Activated CD4-positive, alpha-beta memory T cell treated with anti-CD3 and anti-CD28 coated beads for 36 hours (primary cell): ENCODE data around the gene LILRB1. TPM values are rescaled to one million over a fixed set of nuclear protein-coding genes. Genes with fewer than 3 reads are reported as not detected.

ENCODE experiments used
- CTCF ChIA-PET: fragments of 350-600 bp; sonication (Branson Sonifier 250); formaldehyde crosslinking; loops from one replicate; lab custom pipeline; 2021; ENCODE audit warnings: antibody characterized with exemption, inconsistent platforms; lab: Charles Lee
- POLR2A ChIA-PET: fragments of 350-600 bp; sonication (Branson Sonifier 250); formaldehyde crosslinking; loops from one replicate; lab custom pipeline; 2021; ENCODE audit warnings: antibody characterized with exemption; lab: Charles Lee
- DNase-seq: peaks from one replicate; pipeline ENCODE4 v3.0.0-alpha.2; 2020
- H3K27ac Mint-ChIP-seq: one replicate; pipeline ENCODE4 v1.8.0; 2021; ENCODE audit warnings: mixed read lengths
- H3K27me3 Mint-ChIP-seq: one replicate; pipeline ENCODE4 v1.8.0; 2021; ENCODE audit warnings: mixed read lengths
- H3K36me3 Mint-ChIP-seq: one replicate; pipeline ENCODE4 v1.8.0; 2021; ENCODE audit warnings: mixed read lengths
- H3K4me1 Mint-ChIP-seq: one replicate; pipeline ENCODE4 v1.8.0; 2021; ENCODE audit warnings: low read depth, mixed read lengths
- H3K4me3 Mint-ChIP-seq: one replicate; pipeline ENCODE4 v1.8.0; 2021; ENCODE audit warnings: mild to moderate bottlenecking, mixed read lengths
- H3K9me3 Mint-ChIP-seq: one replicate; pipeline ENCODE4 v1.8.0; 2021; ENCODE audit warnings: mixed read lengths
- intact Hi-C: fragments of 100-400 bp; cut with micrococcal nuclease; formaldehyde crosslinking; loops from one replicate; pipeline ENCODE4 v1.15.1; 2023
- total RNA-seq, 2 experiments: library from RNA; stranded (reverse); gene quantifications; one replicate each; pipeline ENCODE4 v1.2.3, GENCODE V29; 2021

Gene LILRB1
- total RNA-seq, 2 experiments from 2014 or later, result not detected

DNA sequence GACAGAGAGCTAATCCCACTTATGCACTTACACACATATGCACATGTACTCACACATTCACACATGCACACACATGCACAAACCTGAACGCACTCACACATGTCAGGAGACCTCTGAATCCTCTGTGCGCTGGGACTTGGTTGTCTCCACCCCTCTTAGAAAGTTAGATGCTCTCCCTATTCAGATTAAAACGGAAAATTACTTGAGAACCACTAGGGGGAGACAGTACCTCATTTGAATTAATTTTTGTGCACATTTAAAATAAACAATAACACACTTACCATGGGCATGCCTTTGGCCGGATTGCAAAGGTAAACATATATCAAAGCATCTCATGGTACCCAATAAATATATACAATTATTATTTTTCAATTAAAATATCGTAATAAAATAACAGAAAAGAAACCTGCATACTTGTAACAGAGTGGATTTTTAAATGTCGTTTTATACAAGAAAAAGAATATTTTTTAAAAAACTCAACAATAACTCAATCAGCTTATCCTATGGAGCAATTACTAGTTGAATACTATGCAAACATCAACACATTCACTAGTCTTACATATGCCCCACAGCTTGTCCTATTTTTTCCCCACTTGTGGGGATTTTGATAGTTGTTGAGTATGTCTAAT lies 23.0 kb downstream of the LILRB1 start:
- POLR2A ChIA-PET, result no interaction called here
- no peak overlapping the region for H3K27ac Mint-ChIP-seq
- intact Hi-C loops, result no loop called here
- no peak overlapping the region for H3K4me3 Mint-ChIP-seq
- DNase-seq, result no peak
- H3K4me1 Mint-ChIP-seq, result no peaks in the 10 kb centered on the region
- H3K36me3 Mint-ChIP-seq, result no peaks in the 10 kb centered on the region
- H3K9me3 Mint-ChIP-seq, result no peaks in the 10 kb centered on the region
- H3K27me3 Mint-ChIP-seq, result peaks cover 8% of the 10 kb centered on the region
- CTCF ChIA-PET, result interaction anchor here (0.6 to 5.8 kb wide), 5 partner anchors 11 to 1638 kb away, joined by 3 to 53 read pairs (median 3); no protein-coding TSS in a partner anchor

DNA sequence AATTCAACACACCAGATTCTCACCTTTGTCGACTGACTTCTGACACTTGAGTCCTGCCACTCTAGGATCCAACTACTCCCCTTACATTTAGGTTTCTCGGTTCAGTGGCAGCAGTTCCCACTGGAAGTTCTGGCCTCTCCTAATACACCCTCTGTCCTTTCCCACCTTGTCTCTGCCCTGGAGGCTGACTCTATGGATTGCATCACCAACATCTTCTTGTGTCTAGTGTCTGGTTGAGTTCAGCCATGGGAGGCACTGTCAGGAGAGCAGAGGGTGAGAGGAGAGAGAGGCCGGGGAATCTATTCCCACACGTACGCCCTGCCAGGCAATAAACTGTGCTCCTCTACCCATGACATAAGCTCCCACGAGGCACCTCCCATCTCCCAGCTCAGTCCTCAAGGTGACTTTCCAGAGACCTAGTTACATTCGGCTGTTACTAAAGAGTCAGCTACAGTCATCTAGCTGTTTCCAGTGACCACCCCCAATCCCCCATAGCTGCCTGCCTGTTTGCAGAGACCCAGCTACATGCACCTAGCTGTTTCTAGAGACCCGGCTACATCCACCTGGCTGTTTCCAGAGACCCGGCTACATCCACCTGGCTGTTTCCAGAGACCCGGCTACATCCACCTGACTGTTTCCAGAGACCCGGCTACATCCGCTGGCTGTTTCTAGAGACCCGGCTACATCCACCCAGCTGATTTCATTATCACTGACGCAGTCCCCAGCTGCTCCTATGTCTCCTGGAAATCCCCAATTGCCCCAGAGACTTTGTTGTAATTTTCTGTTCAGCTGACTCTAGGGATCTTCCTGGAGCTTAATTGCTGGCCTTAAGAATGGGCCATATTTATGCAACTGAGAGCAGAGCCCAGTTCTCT lies 24.4 kb downstream of the LILRB1 start:
- no peak for DNase-seq
- CTCF ChIA-PET, result interaction anchor here (0.6 to 5.8 kb wide), 4 partner anchors 15 to 293 kb away, joined by 4 to 53 read pairs (median 7); no protein-coding TSS in a partner anchor
- Mint-ChIP-seq H3K27ac (no peak overlapping the region), H3K36me3 (no peaks in the 10 kb centered on the region), H3K9me3 (no peaks in the 10 kb centered on the region), H3K4me3 (no peak overlapping the region), H3K4me1 (no peaks in the 10 kb centered on the region), H3K27me3 (peaks cover 13% of the 10 kb centered on the region)
- intact Hi-C loops, result no loop called here
- POLR2A ChIA-PET, result no interaction called here

DNA sequence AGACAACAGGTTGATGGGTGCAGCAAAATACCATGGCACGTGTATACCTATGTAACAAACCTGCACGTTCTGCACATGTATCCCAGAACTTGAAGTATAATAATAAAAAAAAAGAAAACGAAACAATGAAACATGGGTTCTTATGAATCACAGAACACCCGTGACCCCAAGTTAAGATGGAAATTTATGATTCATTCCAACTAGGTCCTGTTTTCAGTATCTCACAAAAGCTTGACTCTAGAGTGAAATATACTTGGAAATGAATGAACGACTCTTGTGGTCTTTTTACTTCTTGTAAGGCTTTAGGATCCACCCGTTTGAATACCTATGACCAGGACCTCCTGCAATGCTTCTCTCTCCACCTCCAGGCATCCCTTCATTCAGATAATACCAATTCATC lies 29.0 kb downstream of the LILRB1 start:
- no peaks in the 10 kb centered on the region for H3K4me1 Mint-ChIP-seq

DNA sequence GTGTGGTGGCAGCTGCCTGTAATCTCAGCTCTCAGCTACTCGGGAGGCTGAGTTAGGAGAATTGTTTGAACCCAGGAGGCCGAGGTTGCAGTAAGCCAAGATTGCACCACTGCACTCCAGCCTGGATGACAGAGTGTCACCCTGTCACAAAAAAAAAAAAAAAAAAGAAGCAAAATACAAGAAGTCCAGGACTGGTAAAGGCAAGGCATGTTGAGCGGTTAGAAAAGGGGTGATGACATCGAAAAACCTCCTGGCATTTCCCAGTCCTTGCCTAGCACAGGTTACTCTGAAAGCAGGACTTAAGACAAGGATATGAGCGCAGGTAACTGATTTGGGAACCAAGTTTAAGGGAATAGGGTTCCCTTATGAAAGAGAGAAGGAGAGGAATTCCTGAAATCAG lies 30.0 kb downstream of the LILRB1 start:
- POLR2A ChIA-PET, result no interaction called here
- CTCF ChIA-PET, result interaction anchor here (2.0 kb wide), 1 partner anchor 14 kb away, joined by 6 read pairs; no protein-coding TSS in a partner anchor
- DNase-seq, result no peak
- H3K4me3 Mint-ChIP-seq, result no peak overlapping the region
- H3K27ac Mint-ChIP-seq, result no peak overlapping the region
- peaks cover 17% of the 10 kb centered on the region for H3K27me3 Mint-ChIP-seq
- no peaks in the 10 kb centered on the region for H3K36me3 Mint-ChIP-seq
- no peaks in the 10 kb centered on the region for H3K4me1 Mint-ChIP-seq
- H3K9me3 Mint-ChIP-seq, result no peaks in the 10 kb centered on the region
- intact Hi-C loops, result no loop called here

More for the DNA sequence above, 29.0 kb downstream of the LILRB1 start:
- peaks cover 17% of the 10 kb centered on the region for H3K27me3 Mint-ChIP-seq
- H3K36me3 Mint-ChIP-seq, result no peaks in the 10 kb centered on the region
- no peak overlapping the region for H3K4me3 Mint-ChIP-seq
- intact Hi-C loops, result no loop called here
- no peaks in the 10 kb centered on the region for H3K9me3 Mint-ChIP-seq
- no peak for DNase-seq
- CTCF ChIA-PET, result no interaction called here
- POLR2A ChIA-PET, result no interaction called here
- no peak overlapping the region for H3K27ac Mint-ChIP-seq

DNA sequence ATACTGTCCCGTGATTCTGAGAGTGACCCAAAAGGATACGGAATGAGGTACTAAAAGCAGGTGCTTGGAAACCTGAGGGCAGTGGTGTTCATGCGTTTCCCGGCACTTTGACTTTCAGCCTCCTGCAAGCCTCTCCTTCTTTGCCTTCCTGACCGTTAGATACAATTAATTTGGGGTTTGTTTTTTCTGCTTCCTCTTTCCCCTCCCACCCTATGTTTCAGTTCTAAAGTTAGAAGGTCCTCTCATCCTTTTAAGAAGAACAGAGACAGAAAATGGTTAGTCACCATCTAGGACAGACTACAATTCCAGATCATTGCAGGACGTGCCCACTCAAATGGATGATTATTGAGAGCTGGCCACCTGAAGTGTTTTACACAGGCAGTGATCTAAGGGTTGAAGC lies 30.7 kb downstream of the LILRB1 start:
- H3K36me3 Mint-ChIP-seq, result no peaks in the 10 kb centered on the region

DNA sequence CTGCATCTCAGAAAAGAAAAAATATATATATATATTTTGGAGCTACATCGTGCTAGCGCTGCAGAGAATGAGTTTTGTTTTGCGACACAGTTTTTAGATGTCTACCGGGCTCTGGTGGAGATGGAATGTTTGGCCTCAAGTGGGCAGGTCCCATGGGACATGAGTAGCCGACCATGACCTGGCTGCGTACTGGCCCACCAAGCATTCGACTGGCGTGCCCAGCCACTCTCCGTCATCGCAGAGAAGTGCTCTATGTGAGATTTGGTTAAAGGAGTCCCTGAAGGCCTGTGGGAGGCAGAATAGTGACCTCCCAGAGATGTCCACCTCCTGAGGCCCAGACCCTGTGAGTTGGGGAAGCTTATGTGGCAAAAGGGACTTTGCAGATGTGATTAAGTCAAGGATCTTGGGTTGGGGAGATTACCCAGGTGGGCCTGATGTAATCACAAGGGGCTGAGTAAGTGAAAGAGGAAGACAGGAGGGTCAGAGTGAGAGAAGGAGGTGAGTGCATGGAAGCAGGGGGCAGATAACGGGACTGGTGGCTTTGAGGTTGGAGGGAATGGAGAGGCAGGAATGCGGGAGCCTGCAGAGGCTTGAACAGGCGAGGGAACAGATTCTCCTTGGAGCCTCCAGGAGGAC lies 31.7 kb downstream of the LILRB1 start:
- peaks cover 1% of the 10 kb centered on the region for H3K9me3 Mint-ChIP-seq
- intact Hi-C loops, result no loop called here
- ChIA-PET POLR2A (no interaction called here), CTCF (interaction anchor here (1.1 to 2.0 kb wide), 2 partner anchors 10 to 12 kb away, joined by 3 to 6 read pairs; no protein-coding TSS in a partner anchor)
- no peak overlapping the region for H3K4me3 Mint-ChIP-seq
- H3K27ac Mint-ChIP-seq, result no peak overlapping the region
- no peak for DNase-seq
- no peaks in the 10 kb centered on the region for H3K4me1 Mint-ChIP-seq
- no peaks in the 10 kb centered on the region for H3K36me3 Mint-ChIP-seq
- peaks cover 17% of the 10 kb centered on the region for H3K27me3 Mint-ChIP-seq

More for the DNA sequence above, 30.7 kb downstream of the LILRB1 start:
- Mint-ChIP-seq H3K9me3 (no peaks in the 10 kb centered on the region), H3K4me3 (no peak overlapping the region), H3K27me3 (peaks cover 17% of the 10 kb centered on the region), H3K27ac (no peak overlapping the region), H3K4me1 (no peaks in the 10 kb centered on the region)
- intact Hi-C loops, result no loop called here
- ChIA-PET POLR2A (no interaction called here), CTCF (interaction anchor here (1.1 to 2.0 kb wide), 2 partner anchors 9 to 13 kb away, joined by 3 to 6 read pairs; no protein-coding TSS in a partner anchor)
- no peak for DNase-seq

DNA sequence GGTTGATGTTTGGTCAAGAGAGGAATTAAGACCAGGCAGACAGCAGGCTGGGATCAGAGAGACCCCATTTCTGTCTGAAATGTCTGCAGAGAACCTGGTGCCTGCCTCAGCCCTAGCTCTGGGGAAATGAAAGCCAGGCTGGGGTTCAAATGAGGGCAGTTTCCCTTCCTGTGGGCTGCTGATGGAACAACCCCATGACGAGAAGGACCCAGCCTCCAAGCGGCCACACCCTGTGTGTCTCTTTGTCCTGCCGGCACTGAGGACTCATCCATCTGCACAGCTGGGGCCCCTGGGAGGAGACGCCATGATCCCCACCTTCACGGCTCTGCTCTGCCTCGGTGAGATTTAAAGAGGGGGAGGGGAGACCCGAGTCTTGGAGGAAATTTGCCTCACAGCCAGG lies 32.4 kb downstream of the LILRB1 start, which contains the start of gene LILRB4:
Gene LILRB4, plus strand, starts transcription at position 256 of the 400 bp plus-strand sequence. Its CDS starts 49 bp downstream, at position 305.
- intact Hi-C loops, result no loop called here
- no peak within 1 kb of the TSS for H3K27ac Mint-ChIP-seq
- peaks cover 6% of the 10 kb centered on the region for H3K9me3 Mint-ChIP-seq
- peaks cover 17% of the 10 kb centered on the region for H3K27me3 Mint-ChIP-seq
- ChIA-PET POLR2A (no interaction called here), CTCF (no interaction called here)
- H3K4me3 Mint-ChIP-seq, result no peak within 1 kb of the TSS
- H3K36me3 Mint-ChIP-seq, result no peaks in the 10 kb centered on the region
- no peaks in the 10 kb centered on the region for H3K4me1 Mint-ChIP-seq
- DNase-seq, result no peak

DNA sequence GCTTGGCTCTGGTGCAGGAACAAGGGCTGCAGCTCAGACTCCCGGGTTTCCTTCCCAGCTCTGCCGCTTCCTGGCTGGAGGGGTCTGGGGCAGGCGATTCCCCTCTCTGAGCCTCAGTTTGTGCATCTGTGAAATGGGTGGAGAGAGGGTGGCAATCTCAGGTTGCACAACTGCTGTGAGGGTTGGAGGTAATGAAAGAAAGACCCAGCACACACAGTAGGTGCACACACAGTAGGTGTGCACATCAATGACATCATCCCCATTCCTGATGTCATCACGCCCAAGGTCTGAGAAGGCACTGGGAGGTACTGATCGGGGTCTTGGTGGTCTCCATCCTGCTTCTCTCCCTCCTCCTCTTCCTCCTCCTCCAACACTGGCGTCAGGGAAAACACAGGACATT lies 35.2 kb downstream of the LILRB1 start:
- H3K4me3 Mint-ChIP-seq, result no peak overlapping the region
- ChIA-PET CTCF (no interaction called here), POLR2A (no interaction called here)
- H3K27ac Mint-ChIP-seq, result no peak overlapping the region
- H3K36me3 Mint-ChIP-seq, result no peaks in the 10 kb centered on the region
- intact Hi-C loops, result no loop called here
- H3K4me1 Mint-ChIP-seq, result no peaks in the 10 kb centered on the region
- no peak for DNase-seq
- peaks cover 10% of the 10 kb centered on the region for H3K27me3 Mint-ChIP-seq
- H3K9me3 Mint-ChIP-seq, result peaks cover 25% of the 10 kb centered on the region

DNA sequence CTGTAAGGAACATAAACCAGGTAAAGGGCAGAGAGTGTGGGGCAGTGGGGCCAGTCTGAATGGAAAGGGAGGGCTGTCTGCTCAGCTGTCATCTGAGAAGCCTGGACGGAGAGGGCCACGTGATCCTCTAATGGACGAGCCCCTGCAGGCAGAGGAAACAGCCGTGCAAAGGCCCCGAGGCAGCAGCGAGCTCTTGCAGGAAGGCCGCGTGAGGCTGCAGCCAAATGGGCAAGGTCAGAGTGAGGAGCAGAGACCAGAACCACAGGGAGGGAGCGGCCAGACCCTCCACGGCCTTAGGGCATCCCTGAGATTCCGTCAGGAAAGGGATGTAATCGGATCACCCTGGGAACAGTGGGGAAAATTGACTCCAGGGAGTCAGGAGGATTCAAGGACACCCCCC lies 36.9 kb downstream of the LILRB1 start:
- intact Hi-C loops, result no loop called here
- peaks cover 9% of the 10 kb centered on the region for H3K27me3 Mint-ChIP-seq
- H3K4me3 Mint-ChIP-seq, result no peak overlapping the region
- no peaks in the 10 kb centered on the region for H3K36me3 Mint-ChIP-seq
- CTCF ChIA-PET, result no interaction called here
- no peak overlapping the region for H3K27ac Mint-ChIP-seq
- H3K9me3 Mint-ChIP-seq, result peaks cover 25% of the 10 kb centered on the region
- POLR2A ChIA-PET, result no interaction called here
- no peak for DNase-seq
- H3K4me1 Mint-ChIP-seq, result no peaks in the 10 kb centered on the region

DNA sequence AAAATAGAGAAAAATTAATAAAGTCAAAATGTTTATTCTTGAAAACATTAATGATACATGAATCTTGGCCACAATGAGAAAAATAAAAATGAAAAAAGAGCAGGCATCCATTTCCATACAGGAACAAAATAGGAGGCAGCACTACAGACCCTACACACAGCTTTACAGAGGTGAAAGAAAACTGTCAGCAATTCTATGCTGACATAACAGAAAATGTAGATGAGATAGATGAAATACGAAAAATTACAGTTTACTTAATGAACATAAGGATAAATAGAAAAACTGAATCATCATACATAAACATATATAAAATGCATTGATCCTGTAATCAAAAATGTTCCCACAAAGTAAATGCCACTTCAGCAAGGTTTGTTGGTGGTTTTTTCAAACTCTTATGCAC lies 38.1 kb downstream of the LILRB1 start:
- no peak for DNase-seq
- POLR2A ChIA-PET, result no interaction called here
- Mint-ChIP-seq H3K27me3 (peaks cover 8% of the 10 kb centered on the region), H3K4me3 (no peak overlapping the region), H3K27ac (no peak overlapping the region), H3K9me3 (peaks cover 25% of the 10 kb centered on the region), H3K4me1 (no peaks in the 10 kb centered on the region), H3K36me3 (no peaks in the 10 kb centered on the region)
- CTCF ChIA-PET, result interaction anchor here (0.9 to 1.5 kb wide), 2 partner anchors 16 to 186 kb away, joined by 3 read pairs; no protein-coding TSS in a partner anchor
- intact Hi-C loops, result no loop called here

DNA sequence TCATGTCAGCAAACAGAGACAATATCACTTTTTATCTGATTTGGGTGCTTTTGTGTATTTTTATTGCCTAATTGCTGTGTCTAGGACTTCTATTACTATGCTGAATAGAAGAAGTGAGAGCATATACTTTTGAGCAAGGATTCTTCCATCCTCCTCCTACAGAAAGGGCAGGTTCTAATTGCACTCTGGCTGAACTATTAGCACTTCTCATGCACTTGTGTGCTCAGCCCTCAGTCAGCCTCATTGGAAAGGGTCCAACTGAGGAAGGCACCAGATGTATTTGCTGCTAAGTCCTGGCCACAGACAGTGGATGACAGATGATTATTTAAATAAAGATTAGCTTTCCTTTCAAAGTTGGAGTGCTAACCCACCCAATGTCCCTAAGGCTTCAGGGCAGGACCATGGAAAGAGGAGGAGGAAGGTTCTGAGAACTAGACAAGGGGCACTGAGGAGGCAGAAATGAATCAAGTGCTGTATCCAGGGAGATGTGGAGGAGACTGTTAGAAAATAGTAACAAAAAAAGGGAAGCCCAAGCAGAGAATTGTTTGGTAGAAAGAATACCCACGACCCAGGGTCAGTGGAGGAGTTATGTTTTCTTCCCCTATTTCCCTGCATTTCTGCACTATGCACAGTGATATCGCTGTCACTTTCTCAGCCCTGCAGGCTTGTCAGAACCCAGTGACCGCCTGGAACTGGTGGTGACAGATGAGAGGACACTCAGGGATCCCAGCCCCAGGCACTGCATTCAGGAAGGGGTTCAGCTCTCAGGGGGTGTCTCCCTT lies 40.5 kb downstream of the LILRB1 start:
- intact Hi-C loops, result no loop called here
- H3K4me1 Mint-ChIP-seq, result no peaks in the 10 kb centered on the region
- CTCF ChIA-PET, result interaction anchor here (1.3 to 5.5 kb wide), 2 partner anchors 17 to 189 kb away, joined by 7 to 53 read pairs; no protein-coding TSS in a partner anchor
- peaks cover 25% of the 10 kb centered on the region for H3K9me3 Mint-ChIP-seq
- H3K4me3 Mint-ChIP-seq, result no peak overlapping the region
- H3K36me3 Mint-ChIP-seq, result no peaks in the 10 kb centered on the region
- no peak overlapping the region for H3K27ac Mint-ChIP-seq
- H3K27me3 Mint-ChIP-seq, result peaks cover 10% of the 10 kb centered on the region
- POLR2A ChIA-PET, result no interaction called here
- DNase-seq, result no peak
